Hepatocyte (in vitro differentiated cells): ENCODE measurements around the gene EBI3. TPM values are rescaled to one million over a fixed set of nuclear protein-coding genes. Genes with fewer than 3 reads are reported as not detected.

ENCODE experiments used
- polyA plus RNA-seq: library from polyadenylated mRNA; unstranded; fragments of >200 nt; fragmentation: Nextera tagmentation; extraction: Ambion mirVana; gene quantifications from 2 replicates; pipeline ENCODE4 v1.2.1, GENCODE V29; 2016
- total RNA-seq: library from RNA; depleted of rRNA; stranded (reverse); fragments of >200 nt; gene quantifications from 2 replicates; pipeline ENCODE4 v1.2.3, GENCODE V29; 2014

Gene EBI3
- total and polyA plus RNA-seq, 2 experiments from 2014 or later, result 3.0 to 7.6 TPM

Other genes with a start within 250 kb of the EBI3 start
- gene EEF2, start 244.1 kb upstream of the EBI3 start, total RNA-seq, result 1,740 and 1,817 TPM in 2 replicates
- gene EEF2, start 244.1 kb upstream of the EBI3 start, polyA plus RNA-seq, result 444 and 526 TPM in 2 replicates
- gene PIAS4, start 221.8 kb upstream of the EBI3 start, total RNA-seq, result 16.7 and 18.1 TPM in 2 replicates
- 8.3 and 15.0 TPM in 2 replicates for gene PIAS4, start 221.8 kb upstream of the EBI3 start, polyA plus RNA-seq
- 19.2 and 23.3 TPM in 2 replicates for gene ZBTB7A, start 162.6 kb upstream of the EBI3 start, total RNA-seq
- gene ZBTB7A, start 162.6 kb upstream of the EBI3 start, polyA plus RNA-seq, result 46.1 and 46.2 TPM in 2 replicates
- gene MAP2K2, start 105.4 kb upstream of the EBI3 start, total RNA-seq, result 133 and 135 TPM in 2 replicates
- gene MAP2K2, start 105.4 kb upstream of the EBI3 start, polyA plus RNA-seq, result 188 and 196 TPM in 2 replicates
- 21.7 and 31.9 TPM in 2 replicates for gene CREB3L3, start 75.9 kb upstream of the EBI3 start, total RNA-seq
- 31.2 and 48.5 TPM in 2 replicates for gene CREB3L3, start 75.9 kb upstream of the EBI3 start, polyA plus RNA-seq
- 15.6 and 15.7 TPM in 2 replicates for gene SIRT6, start 47.0 kb upstream of the EBI3 start, total RNA-seq
- 9.9 and 16.8 TPM in 2 replicates for gene SIRT6, start 47.0 kb upstream of the EBI3 start, polyA plus RNA-seq
- gene ANKRD24, start 46.8 kb upstream of the EBI3 start, total RNA-seq, result 0.84 and 3.4 TPM in 2 replicates
- 1.5 and 2.0 TPM in 2 replicates for gene ANKRD24, start 46.8 kb upstream of the EBI3 start, polyA plus RNA-seq
- gene YJU2, start 17.6 kb downstream of the EBI3 start, total RNA-seq, result 12.3 and 18.8 TPM in 2 replicates
- 13.1 and 16.0 TPM in 2 replicates for gene YJU2, start 17.6 kb downstream of the EBI3 start, polyA plus RNA-seq
- gene SHD, start 49.7 kb downstream of the EBI3 start, total RNA-seq, result 0.08 TPM in 1 of 2 replicates, not detected in the other
- 3.4 and 4.6 TPM in 2 replicates for gene SHD, start 49.7 kb downstream of the EBI3 start, polyA plus RNA-seq
- not detected in 2 replicates for gene TMIGD2, start 72.9 kb downstream of the EBI3 start, total RNA-seq
- 0.55 TPM in 1 of 2 replicates, not detected in the other for gene TMIGD2, start 72.9 kb downstream of the EBI3 start, polyA plus RNA-seq
- 1.2 and 6.3 TPM in 2 replicates for gene FSD1, start 75.1 kb downstream of the EBI3 start, total RNA-seq
- 2.4 and 2.8 TPM in 2 replicates for gene FSD1, start 75.1 kb downstream of the EBI3 start, polyA plus RNA-seq
- gene STAP2, start 109.3 kb downstream of the EBI3 start, total RNA-seq, result 27.5 and 28.1 TPM in 2 replicates
- gene STAP2, start 109.3 kb downstream of the EBI3 start, polyA plus RNA-seq, result 34.4 and 45.2 TPM in 2 replicates
- gene MPND, start 114.0 kb downstream of the EBI3 start, total RNA-seq, result 11.2 and 16.6 TPM in 2 replicates
- gene MPND, start 114.0 kb downstream of the EBI3 start, polyA plus RNA-seq, result 17.0 and 21.9 TPM in 2 replicates
- 71.8 and 81.7 TPM in 2 replicates for gene SH3GL1, start 171.0 kb downstream of the EBI3 start, total RNA-seq
- gene SH3GL1, start 171.0 kb downstream of the EBI3 start, polyA plus RNA-seq, result 111 and 114 TPM in 2 replicates
- 5.5 and 6.2 TPM in 2 replicates for gene CHAF1A, start 173.1 kb downstream of the EBI3 start, total RNA-seq
- gene CHAF1A, start 173.1 kb downstream of the EBI3 start, polyA plus RNA-seq, result 6.5 and 11.1 TPM in 2 replicates
- 80.2 and 88.6 TPM in 2 replicates for gene UBXN6, start 228.3 kb downstream of the EBI3 start, total RNA-seq
- 36.8 and 44.7 TPM in 2 replicates for gene UBXN6, start 228.3 kb downstream of the EBI3 start, polyA plus RNA-seq
- gene HDGFL2, start 242.8 kb downstream of the EBI3 start, total RNA-seq, result 34.8 and 50.3 TPM in 2 replicates
- gene HDGFL2, start 242.8 kb downstream of the EBI3 start, polyA plus RNA-seq, result 73.0 and 73.2 TPM in 2 replicates